ENCODE measurements around the gene RAB11A. TPM values are rescaled to one million over a fixed set of nuclear protein-coding genes. Genes with fewer than 3 reads are reported as not detected.

RAB11A gene
- total and polyA plus RNA-seq, 2 of the 13 experiments (the other 11 are each of a cell fraction or from before 2014, with no cell fraction given) = 161 to 162 TPM

- TF ChIP-seq ZSCAN21 (CRISPR knock-in tag; IDR thresholded peaks at IDR 0.05; ENCODE audit: borderline replicate concordance) (0 out of 2 replicates have a peak, but pooled peaks have one; percentile 24), ZNF713 (CRISPR knock-in tag; IDR thresholded peaks at IDR 0.05) (0 out of 2 replicates have a peak, but pooled peaks have one; percentile 46), ZKSCAN5 (CRISPR knock-in tag; IDR thresholded peaks at IDR 0.05) (no peak), MTA3 (CRISPR knock-in tag; IDR thresholded peaks at IDR 0.05) (no peak), CCDC6 (CRISPR knock-in tag; IDR thresholded peaks at IDR 0.05) (peak; percentile 69), ATF2 (CRISPR knock-in tag; IDR thresholded peaks at IDR 0.05) (peak; percentile 64; the same call in 1 of the 2 replicates), GLI4 (CRISPR knock-in tag; IDR thresholded peaks at IDR 0.05; ENCODE audit: borderline replicate concordance) (peak; percentile 76; the same call in 1 of the 2 replicates), ARNT (IDR thresholded peaks at IDR 0.05) (no peak), ELF3 (CRISPR knock-in tag; IDR thresholded peaks at IDR 0.05) (peak; percentile 74), CBX1 (IDR thresholded peaks at IDR 0.05; ENCODE audit: low read depth) (no peak), POLR2AphosphoS2 (IDR thresholded peaks at IDR 0.05; ENCODE audit: low read depth, low read length) (no peak), ZSCAN31 (CRISPR knock-in tag; IDR thresholded peaks at IDR 0.05; ENCODE audit: low read depth) (peak; percentile 82; the same call in 1 of the 2 replicates), MLXIP (CRISPR knock-in tag; IDR thresholded peaks at IDR 0.05; ENCODE audit: borderline replicate concordance) (no peak), ZNF430 (CRISPR knock-in tag; IDR thresholded peaks at IDR 0.05) (peak; percentile 89), ESRRA (CRISPR knock-in tag; IDR thresholded peaks at IDR 0.05; ENCODE audit: low read depth) (peak; percentile 76; the same call in 1 of the 2 replicates), HMGXB4 (CRISPR knock-in tag; IDR thresholded peaks at IDR 0.05; ENCODE audit: borderline replicate concordance in 1 of 2, low read depth in 1 of 2) (peak; percentile 97 to 99), ZNF292 (CRISPR knock-in tag; IDR thresholded peaks at IDR 0.05; ENCODE audit: borderline replicate concordance, low read depth) (no peak), ASH2L (IDR thresholded peaks at IDR 0.05; ENCODE audit: insufficient read length, low read depth, low read length) (peak; percentile 99)
- TF ChIP-seq, protein P1, sequence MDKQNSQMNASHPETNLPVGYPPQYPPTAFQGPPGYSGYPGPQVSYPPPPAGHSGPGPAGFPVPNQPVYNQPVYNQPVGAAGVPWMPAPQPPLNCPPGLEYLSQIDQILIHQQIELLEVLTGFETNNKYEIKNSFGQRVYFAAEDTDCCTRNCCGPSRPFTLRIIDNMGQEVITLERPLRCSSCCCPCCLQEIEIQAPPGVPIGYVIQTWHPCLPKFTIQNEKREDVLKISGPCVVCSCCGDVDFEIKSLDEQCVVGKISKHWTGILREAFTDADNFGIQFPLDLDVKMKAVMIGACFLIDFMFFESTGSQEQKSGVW (CRISPR knock-in tag; IDR thresholded peaks at IDR 0.05; ENCODE audit: borderline replicate concordance) = no peak
These were observed at the start of gene RAB11A (continued) for GRCh38 chr15:65869126-65869953.

All from HepG2 (cell line).